ENCODE results near the gene TBC1D16. TPM values are rescaled to one million over a fixed set of nuclear protein-coding genes. Genes with fewer than 3 reads are reported as not detected.

The TBC1D16 gene
- total RNA-seq, 2 donors from 2014 or later: 1.9 to 2.6 TPM

GRCh38 chr17:79939094-79939435 lies 96.6 kb downstream of the TBC1D16 start:
- H3K27ac Mint-ChIP-seq: no peak overlapping the region
- H3K9me3 ChIP-seq (ENCODE audit: control insufficient read depth, low read length, poor library complexity, severe bottlenecking): no peaks in the 10 kb centered on the region
- peaks cover 15% of the 10 kb centered on the region for H3K27me3 Mint-ChIP-seq
- H3K4me3 Mint-ChIP-seq: no peak overlapping the region
- no peak for ATAC-seq
- H3K36me3 Mint-ChIP-seq (ENCODE audit: low read depth): no peaks in the 10 kb centered on the region
- peaks cover 18% of the 10 kb centered on the region for H3K4me1 Mint-ChIP-seq
- no peak for DNase-seq

GRCh38 chr17:79938336-79939093 lies 97.2 kb downstream of the TBC1D16 start:
- no peak overlapping the region for H3K4me3 Mint-ChIP-seq
- H3K9me3 ChIP-seq (ENCODE audit: control insufficient read depth, low read length, poor library complexity, severe bottlenecking): no peaks in the 10 kb centered on the region
- H3K36me3 Mint-ChIP-seq (ENCODE audit: low read depth): no peaks in the 10 kb centered on the region
- DNase-seq: no peak
- no peak overlapping the region for H3K27ac Mint-ChIP-seq
- no peak for ATAC-seq
- H3K27me3 Mint-ChIP-seq: peaks cover 21% of the 10 kb centered on the region
- peaks cover 22% of the 10 kb centered on the region for H3K4me1 Mint-ChIP-seq

GRCh38 chr17:79937391-79938335 lies 98.0 kb downstream of the TBC1D16 start:
- DNase-seq: no peak
- peaks cover 16% of the 10 kb centered on the region for H3K4me1 Mint-ChIP-seq
- peaks cover 29% of the 10 kb centered on the region for H3K27me3 Mint-ChIP-seq
- H3K4me3 Mint-ChIP-seq: peak overlapping the region; percentile 75
- H3K36me3 Mint-ChIP-seq (ENCODE audit: low read depth): no peaks in the 10 kb centered on the region
- no peaks in the 10 kb centered on the region for H3K9me3 ChIP-seq (ENCODE audit: control insufficient read depth, low read length, poor library complexity, severe bottlenecking)
- no peak for ATAC-seq
- peak overlapping the region; percentile 41 for H3K27ac Mint-ChIP-seq

- DNase-seq: no peak
- Mint-ChIP-seq H3K4me1 (peaks cover 13% of the 10 kb centered on the region), H3K4me3 (peak overlapping the region; percentile 75), H3K36me3 (ENCODE audit: low read depth) (no peaks in the 10 kb centered on the region), H3K27ac (peak overlapping the region; percentile 41), H3K27me3 (peaks cover 37% of the 10 kb centered on the region)
- ATAC-seq: no peak
- no peaks in the 10 kb centered on the region for H3K9me3 ChIP-seq (ENCODE audit: control insufficient read depth, low read length, poor library complexity, severe bottlenecking)
These were observed 98.9 kb downstream of the TBC1D16 start for GRCh38 chr17:79936641-79937381.

GRCh38 chr17:79936050-79936449 lies 99.6 kb downstream of the TBC1D16 start:
- Mint-ChIP-seq H3K27ac (no peak overlapping the region), H3K36me3 (ENCODE audit: low read depth) (no peaks in the 10 kb centered on the region), H3K27me3 (peaks cover 37% of the 10 kb centered on the region), H3K4me1 (peaks cover 13% of the 10 kb centered on the region), H3K4me3 (peak overlapping the region; percentile 33)
- no peak for DNase-seq
- H3K9me3 ChIP-seq (ENCODE audit: control insufficient read depth, low read length, poor library complexity, severe bottlenecking): no peaks in the 10 kb centered on the region
- ATAC-seq: no peak

GRCh38 chr17:79935197-79935885 lies 100.3 kb downstream of the TBC1D16 start:
- H3K36me3 Mint-ChIP-seq (ENCODE audit: low read depth): no peaks in the 10 kb centered on the region
- H3K4me3 Mint-ChIP-seq: no peak overlapping the region
- H3K27ac Mint-ChIP-seq: no peak overlapping the region
- peaks cover 13% of the 10 kb centered on the region for H3K4me1 Mint-ChIP-seq
- DNase-seq (no peak), ATAC-seq (no peak)
- peaks cover 41% of the 10 kb centered on the region for H3K27me3 Mint-ChIP-seq
- no peaks in the 10 kb centered on the region for H3K9me3 ChIP-seq (ENCODE audit: control insufficient read depth, low read length, poor library complexity, severe bottlenecking)

GRCh38 chr17:79934653-79934970 lies 101.1 kb downstream of the TBC1D16 start:
- H3K4me3 Mint-ChIP-seq: no peak overlapping the region
- no peak overlapping the region for H3K27ac Mint-ChIP-seq
- peaks cover 41% of the 10 kb centered on the region for H3K27me3 Mint-ChIP-seq
- H3K36me3 Mint-ChIP-seq (ENCODE audit: low read depth): no peaks in the 10 kb centered on the region
- H3K4me1 Mint-ChIP-seq: peaks cover 13% of the 10 kb centered on the region
- DNase-seq (no peak), ATAC-seq (no peak)
- no peaks in the 10 kb centered on the region for H3K9me3 ChIP-seq (ENCODE audit: control insufficient read depth, low read length, poor library complexity, severe bottlenecking)

GRCh38 chr17:79933863-79934652 lies 101.6 kb downstream of the TBC1D16 start:
- Mint-ChIP-seq H3K4me3 (no peak overlapping the region), H3K27ac (no peak overlapping the region), H3K36me3 (ENCODE audit: low read depth) (no peaks in the 10 kb centered on the region), H3K27me3 (peaks cover 42% of the 10 kb centered on the region), H3K4me1 (peaks cover 13% of the 10 kb centered on the region)
- no peaks in the 10 kb centered on the region for H3K9me3 ChIP-seq (ENCODE audit: control insufficient read depth, low read length, poor library complexity, severe bottlenecking)
- DNase-seq: no peak
- peak; percentile 35 for ATAC-seq

GRCh38 chr17:79932451-79933306 lies 103.0 kb downstream of the TBC1D16 start:
- H3K36me3 Mint-ChIP-seq (ENCODE audit: low read depth): no peaks in the 10 kb centered on the region
- peak overlapping the region; percentile 21 for H3K27ac Mint-ChIP-seq
- no peak overlapping the region for H3K4me3 Mint-ChIP-seq
- peaks cover 15% of the 10 kb centered on the region for H3K4me1 Mint-ChIP-seq
- ATAC-seq (no peak), DNase-seq (no peak)
- H3K27me3 Mint-ChIP-seq: peaks cover 51% of the 10 kb centered on the region
- no peaks in the 10 kb centered on the region for H3K9me3 ChIP-seq (ENCODE audit: control insufficient read depth, low read length, poor library complexity, severe bottlenecking)

- no peaks in the 10 kb centered on the region for H3K9me3 ChIP-seq (ENCODE audit: control insufficient read depth, low read length, poor library complexity, severe bottlenecking)
- no peak overlapping the region for H3K4me3 Mint-ChIP-seq
- peaks cover 50% of the 10 kb centered on the region for H3K27me3 Mint-ChIP-seq
- H3K27ac Mint-ChIP-seq: peak overlapping the region; percentile 21
- H3K4me1 Mint-ChIP-seq: peaks cover 9% of the 10 kb centered on the region
- DNase-seq (no peak), ATAC-seq (no peak)
- no peaks in the 10 kb centered on the region for H3K36me3 Mint-ChIP-seq (ENCODE audit: low read depth)
These were observed 103.8 kb downstream of the TBC1D16 start for GRCh38 chr17:79931817-79932309.

- no peaks in the 10 kb centered on the region for H3K36me3 Mint-ChIP-seq (ENCODE audit: low read depth)
These were observed 104.5 kb downstream of the TBC1D16 start for GRCh38 chr17:79930877-79931816.

More at GRCh38 chr17:79930877-79931816, 104.5 kb downstream of the TBC1D16 start:
- ATAC-seq (no peak), DNase-seq (no peak)
- Mint-ChIP-seq H3K27me3 (peaks cover 54% of the 10 kb centered on the region), H3K4me1 (peaks cover 9% of the 10 kb centered on the region), H3K27ac (no peak overlapping the region), H3K4me3 (no peak overlapping the region)
- no peaks in the 10 kb centered on the region for H3K9me3 ChIP-seq (ENCODE audit: control insufficient read depth, low read length, poor library complexity, severe bottlenecking)

All from T-helper 17 cell (primary cell).